Hematopoietic multipotent progenitor cell (in vitro differentiated cells): Measurements from ENCODE around the gene ZNF629. TPM values are rescaled to one million over a fixed set of nuclear protein-coding genes. Genes with fewer than 3 reads are reported as not detected.

Experiments used
- small RNA-seq: library from RNA; depleted of rRNA; stranded (forward); fragments of <200 nt; gene quantifications from one replicate; pipeline ENCODE3, GENCODE V24; 2012
- total RNA-seq: library from RNA; depleted of rRNA; stranded (reverse); fragments of >200 nt; gene quantifications from one replicate; pipeline ENCODE4 v1.2.3, GENCODE V29; 2012

Gene ZNF629
- total RNA-seq, 1 donor = 18.0 TPM

Small RNAs within 50 kb of the gene (small RNA-seq; reads per million reads assigned to genes)
- not detected for gene RF00017

Other genes starting within 250 kb of the ZNF629 start
- 16.7 TPM for gene ZNF764, start 228.8 kb downstream of the ZNF629 start, total RNA-seq
- 12.1 TPM for gene ZNF688, start 215.5 kb downstream of the ZNF629 start, total RNA-seq
- gene ZNF785, start 201.5 kb downstream of the ZNF629 start, total RNA-seq = 15.3 TPM
- gene ZNF689, start 176.8 kb downstream of the ZNF629 start, total RNA-seq = 16.4 TPM
- gene PRR14, start 136.2 kb downstream of the ZNF629 start, total RNA-seq = 42.3 TPM
- 65.2 TPM for gene FBRS, start 128.8 kb downstream of the ZNF629 start, total RNA-seq
- gene SRCAP, start 88.0 kb downstream of the ZNF629 start, total RNA-seq = 30.4 TPM
- 40.9 TPM for gene PHKG2, start 38.8 kb downstream of the ZNF629 start, total RNA-seq
- 9.2 TPM for gene CFAP119, start 25.1 kb downstream of the ZNF629 start, total RNA-seq
- gene RNF40, start 24.9 kb downstream of the ZNF629 start, total RNA-seq = 98.0 TPM
- 15.1 TPM for gene BCL7C, start 106.9 kb upstream of the ZNF629 start, total RNA-seq
- 1.6 TPM for gene CTF1, start 109.4 kb upstream of the ZNF629 start, total RNA-seq
- gene FBXL19, start 136.4 kb upstream of the ZNF629 start, total RNA-seq = 38.0 TPM
- gene ORAI3, start 161.9 kb upstream of the ZNF629 start, total RNA-seq = 142 TPM
- 10.8 TPM for gene SETD1A, start 170.5 kb upstream of the ZNF629 start, total RNA-seq
- gene HSD3B7, start 198.0 kb upstream of the ZNF629 start, total RNA-seq = 19.9 TPM
- 1.1 TPM for gene STX1B, start 223.4 kb upstream of the ZNF629 start, total RNA-seq
- gene STX4, start 246.4 kb upstream of the ZNF629 start, total RNA-seq = 49.0 TPM